Aorta (tissue), 5 donors: Measurements from ENCODE around the gene ADAMTSL3. TPM values are rescaled to one million over a fixed set of nuclear protein-coding genes. Genes with fewer than 3 reads are reported as not detected.
"Not testable (repeated sequence)": the region's sequence is repeated elsewhere in the genome, so short reads cannot be mapped to it uniquely, and the experiment has no call there.

ENCODE experiments used
- ATAC-seq: fragments of 200-7000 bp; cut with Tn5 transposase; one replicate; pipeline ENCODE4 v1.9.1; 2022; ENCODE audit warnings: moderate library complexity; ENCODE audit not compliant: low FRiP score
- DNase-seq, 2 donors: peaks; one replicate each; pipeline ENCODE4 v3.0.0-alpha.2; 2020
- H3K27ac ChIP-seq, 2 donors: one replicate each; pipeline ENCODE4 v1.5.1; 2013; ENCODE audit warnings: low read length in 2 of 2, mild to moderate bottlenecking in 2 of 2, moderate library complexity in 2 of 2, control low read depth in 1 of 2, inconsistent platforms in 1 of 2, low read depth in 1 of 2
- H3K27me3 ChIP-seq, 2 donors: one replicate each; pipeline ENCODE4 v1.6.1; 2013; ENCODE audit warnings: control low read depth in 1 of 2, low read length in 1 of 2, mild to moderate bottlenecking in 1 of 2, moderate library complexity in 1 of 2; ENCODE audit not compliant: insufficient read depth in 2 of 2, control insufficient read depth in 1 of 2
- H3K36me3 ChIP-seq, 2 donors: one replicate each; pipeline ENCODE4 v1.6.1; 2013; ENCODE audit warnings: control low read depth in 1 of 2, low read length in 1 of 2, mild to moderate bottlenecking in 1 of 2; ENCODE audit not compliant: insufficient read depth in 2 of 2, control insufficient read depth in 1 of 2
- H3K4me1 ChIP-seq, 2 donors: one replicate each; pipeline ENCODE4 v1.6.1; 2013; ENCODE audit warnings: low read length in 2 of 2, control low read depth in 1 of 2, mild to moderate bottlenecking in 1 of 2, moderate library complexity in 1 of 2; ENCODE audit not compliant: insufficient read depth in 2 of 2, control insufficient read depth in 1 of 2
- H3K4me3 ChIP-seq, 2 donors: one replicate each; pipeline ENCODE4 v1.5.1; 2013; ENCODE audit warnings: low read length in 2 of 2, control low read depth in 1 of 2, mild to moderate bottlenecking in 1 of 2
- H3K9me3 ChIP-seq: one replicate; pipeline ENCODE4 v1.6.1; 2013; ENCODE audit warnings: mild to moderate bottlenecking, low read length; ENCODE audit not compliant: control insufficient read depth
- WGBS, 2 donors: extraction: QIAGEN DNeasy Blood & Tissue Kit; methylation state at CpG; one replicate each; pipeline ENCODE4 v1.1.7; 2013; 5-methylcytosine and 5-hydroxymethylcytosine counted together
- intact Hi-C, 2 donors: fragments of 100-400 bp; cut with DNase I; formaldehyde crosslinking; loops; one replicate each; pipeline versions ENCODE4 v1.14.2 to v1.15.0; 2022
- polyA plus RNA-seq, 2 donors: library from polyadenylated mRNA; stranded (reverse); fragments of 200-250 nt; gene quantifications; one replicate each; pipeline ENCODE4 v1.2.3, GENCODE V29; 2013
- total RNA-seq, 2 donors: library from RNA; stranded (reverse); fragmentation: NEBNext Ultra II Directional; extraction: Animal tissue kit (Norgen Biotek cat#: 25700); gene quantifications; one replicate each; pipeline ENCODE4 v1.2.1, GENCODE V29; 2021
- donor health status: healthy with polysubstance abuse.
- donor health status: Bipolar disorder and iron deficiency.
- donor health status: DM: no; HTN: no; CAD: no.
- donor health status: DM: no; HTN: no; CAD: no.
- donor health status: DM: yes; HTN: yes; CAD: no.

The ADAMTSL3 gene
- total and polyA plus RNA-seq, 4 donors = 4.6 to 74.5 (median 36.6) TPM

GRCh38 chr15:84023636-84024035 is 369.7 kb downstream of the ADAMTSL3 start:
- H3K27ac ChIP-seq = no peak overlapping the region
- H3K9me3 ChIP-seq = no peaks in the 10 kb centered on the region
- intact Hi-C loops = loop anchor here (5.0 to 10.0 kb wide), 2 partner anchors 451 to 589 kb away; no protein-coding TSS in a partner anchor
- no peak for DNase-seq
- H3K36me3 ChIP-seq = peaks cover 0 to 4% of the 10 kb centered on the region in 2 donors
- no peaks in the 10 kb centered on the region for H3K4me1 ChIP-seq
- no peak for ATAC-seq
- WGBS, 2 donors = 92 to 95% methylated on average over 11 of the region's 11 CpGs
- no peak overlapping the region for H3K4me3 ChIP-seq
- no peaks in the 10 kb centered on the region for H3K27me3 ChIP-seq

DNA sequence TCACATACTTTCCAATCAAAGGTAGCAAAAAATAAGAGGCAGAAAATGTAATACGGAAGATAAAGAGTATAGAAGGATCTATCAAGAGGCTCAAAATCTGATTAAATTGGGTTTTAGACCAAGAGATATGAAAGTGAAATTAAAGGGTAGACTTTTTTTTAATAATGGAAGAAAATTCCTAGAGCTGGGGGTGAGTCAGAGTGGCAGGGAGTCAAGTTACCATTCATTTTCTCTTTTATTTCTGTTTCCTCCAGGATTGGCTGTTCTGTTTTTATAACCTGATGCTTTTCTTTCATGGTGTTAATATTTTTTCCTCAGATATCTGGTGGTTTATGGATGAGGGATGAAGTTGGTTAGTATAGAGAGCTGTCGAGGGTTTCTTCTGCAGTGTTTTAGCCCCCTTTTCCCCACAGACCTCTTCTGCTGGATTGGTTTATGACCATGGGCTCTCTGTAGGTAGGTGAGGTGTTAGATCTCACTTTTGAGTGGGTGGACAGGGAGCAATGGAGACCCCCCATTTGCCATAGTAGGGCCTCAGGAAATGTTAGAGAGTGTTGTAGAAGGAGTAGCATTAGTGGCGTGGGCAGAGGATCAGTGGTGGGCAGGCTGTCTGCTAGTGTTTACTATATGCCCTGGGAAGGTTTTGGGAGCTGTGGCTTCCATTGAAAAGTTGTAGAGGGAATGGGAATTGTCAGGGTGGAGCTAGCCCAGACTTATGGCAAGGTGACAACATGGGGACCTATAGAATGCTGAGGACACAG is 380.1 kb downstream of the ADAMTSL3 start:
- DNase-seq (no peak), ATAC-seq (no peak)
- 92 to 96% methylated on average over 3 of the region's 3 CpGs for WGBS, 2 donors
- Histone ChIP-seq H3K9me3 (no peaks in the 10 kb centered on the region), H3K27ac (no peak overlapping the region), H3K36me3 (peaks cover 4 to 9% of the 10 kb centered on the region in 2 donors), H3K27me3 (no peaks in the 10 kb centered on the region), H3K4me3 (no peak overlapping the region), H3K4me1 (no peaks in the 10 kb centered on the region)
- intact Hi-C loops = no loop called here

GRCh38 chr15:84034578-84035398 is 380.9 kb downstream of the ADAMTSL3 start:
- Histone ChIP-seq H3K9me3 (no peaks in the 10 kb centered on the region), H3K36me3 (peaks cover 4 to 9% of the 10 kb centered on the region in 2 donors), H3K27ac (no peak overlapping the region), H3K4me1 (no peaks in the 10 kb centered on the region), H3K4me3 (no peak overlapping the region), H3K27me3 (no peaks in the 10 kb centered on the region)
- DNase-seq (no peak), ATAC-seq (no peak)
- WGBS, 2 donors = 50 to 65% methylated on average over 3 of the region's 3 CpGs
- intact Hi-C loops = loop anchor here in 1 of 2 donors (5.0 kb wide), 1 partner anchor 467 kb away; no protein-coding TSS in a partner anchor

- ATAC-seq = peak; percentile 74
Observed at GRCh38 chr15:84035399-84035766, 381.5 kb downstream of the ADAMTSL3 start.

GRCh38 chr15:84037301-84037700 is 383.4 kb downstream of the ADAMTSL3 start:
- Histone ChIP-seq H3K36me3 (peaks cover 4 to 9% of the 10 kb centered on the region in 2 donors), H3K4me3 (no peak overlapping the region), H3K27ac (no peak overlapping the region), H3K27me3 (no peaks in the 10 kb centered on the region), H3K9me3 (no peaks in the 10 kb centered on the region), H3K4me1 (no peaks in the 10 kb centered on the region)
- intact Hi-C loops = loop anchor here in 1 of 2 donors (5.0 kb wide), 1 partner anchor 470 kb away; no protein-coding TSS in a partner anchor
- no peak for DNase-seq
- ATAC-seq = no peak

More at GRCh38 chr15:84035399-84035766, 381.5 kb downstream of the ADAMTSL3 start:
- Histone ChIP-seq H3K4me3 (no peak overlapping the region), H3K36me3 (peaks cover 4 to 9% of the 10 kb centered on the region in 2 donors), H3K4me1 (no peaks in the 10 kb centered on the region), H3K27me3 (no peaks in the 10 kb centered on the region), H3K9me3 (no peaks in the 10 kb centered on the region), H3K27ac (no peak overlapping the region)
- intact Hi-C loops = loop anchor here in 1 of 2 donors (5.0 kb wide), 1 partner anchor 468 kb away; no protein-coding TSS in a partner anchor
- WGBS, 2 donors = 10% methylated on average over 2 of the region's 2 CpGs
- no peak for DNase-seq

- intact Hi-C loops, H3K27ac ChIP-seq, ATAC-seq, H3K4me1 ChIP-seq, H3K4me3 ChIP-seq, H3K9me3 ChIP-seq, H3K27me3 ChIP-seq, H3K36me3 ChIP-seq, DNase-seq: not testable (repeated sequence)
- WGBS, 2 donors = 81 to 86% methylated on average over 18 of the region's 18 CpGs
Observed at GRCh38 chr15:84042434-84043056, 388.6 kb downstream of the ADAMTSL3 start.

- Histone ChIP-seq H3K9me3 (peaks cover 2% of the 10 kb centered on the region), H3K4me1 (no peaks in the 10 kb centered on the region), H3K36me3 (no peaks in the 10 kb centered on the region), H3K4me3 (no peak overlapping the region), H3K27ac (no peak overlapping the region), H3K27me3 (no peaks in the 10 kb centered on the region)
- DNase-seq (no peak), ATAC-seq (no peak)
- WGBS, 2 donors = 87 to 90% methylated on average over 4 of the region's 4 CpGs
- intact Hi-C loops = no loop called here
Observed at GRCh38 chr15:84046064-84046637, 392.2 kb downstream of the ADAMTSL3 start.

GRCh38 chr15:84049480-84049879 is 395.6 kb downstream of the ADAMTSL3 start:
- H3K4me1 ChIP-seq, H3K9me3 ChIP-seq, DNase-seq, H3K4me3 ChIP-seq, ATAC-seq, intact Hi-C loops, H3K27me3 ChIP-seq, H3K27ac ChIP-seq, H3K36me3 ChIP-seq: not testable (repeated sequence)
- 52 to 53% methylated on average over 4 of the region's 4 CpGs for WGBS, 2 donors
